H1 (cell line): ENCODE results near the gene TUBE1. TPM values are rescaled to one million over a fixed set of nuclear protein-coding genes. Genes with fewer than 3 reads are reported as not detected.

Experiments
- JUN ChIP-seq: IDR thresholded peaks from 2 replicates; pipeline ENCODE4 v1.6.1; 2011; ENCODE audit warnings: low read depth, mild to moderate bottlenecking, improper control_type of control experiment, low read length
- polyA plus RNA-seq, 7 experiments: library from polyadenylated mRNA; depleted of rRNA in 3 of 7; stranded (reverse) in 5 of 7; unstranded in 2 of 7; fragments of >200 nt in 5 of 7; fragments of 200-250 nt in 2 of 7; gene quantifications; 1 replicate in 5 of 7; 2 replicates in 1 of 7; 4 replicates in 1 of 7; pipeline versions ENCODE4 v1.2.1 to v1.2.3, GENCODE V29; 2011 to 2013; ENCODE audit warnings: missing spikeins in 2 of 7, mixed read lengths in 2 of 7
- total RNA-seq: library from RNA; stranded (reverse); fragmentation: NEBNext Ultra II Directional; extraction: Animal tissue kit (Norgen Biotek cat#: 25700); gene quantifications from 2 replicates; pipeline ENCODE4 v1.2.1, GENCODE V29; 2021

The TUBE1 gene
- total and polyA plus RNA-seq, 2 of the 8 experiments (the other 6 are each of a cell fraction or from before 2014, with no cell fraction given), result 8.0 to 15.9 TPM

DNA sequence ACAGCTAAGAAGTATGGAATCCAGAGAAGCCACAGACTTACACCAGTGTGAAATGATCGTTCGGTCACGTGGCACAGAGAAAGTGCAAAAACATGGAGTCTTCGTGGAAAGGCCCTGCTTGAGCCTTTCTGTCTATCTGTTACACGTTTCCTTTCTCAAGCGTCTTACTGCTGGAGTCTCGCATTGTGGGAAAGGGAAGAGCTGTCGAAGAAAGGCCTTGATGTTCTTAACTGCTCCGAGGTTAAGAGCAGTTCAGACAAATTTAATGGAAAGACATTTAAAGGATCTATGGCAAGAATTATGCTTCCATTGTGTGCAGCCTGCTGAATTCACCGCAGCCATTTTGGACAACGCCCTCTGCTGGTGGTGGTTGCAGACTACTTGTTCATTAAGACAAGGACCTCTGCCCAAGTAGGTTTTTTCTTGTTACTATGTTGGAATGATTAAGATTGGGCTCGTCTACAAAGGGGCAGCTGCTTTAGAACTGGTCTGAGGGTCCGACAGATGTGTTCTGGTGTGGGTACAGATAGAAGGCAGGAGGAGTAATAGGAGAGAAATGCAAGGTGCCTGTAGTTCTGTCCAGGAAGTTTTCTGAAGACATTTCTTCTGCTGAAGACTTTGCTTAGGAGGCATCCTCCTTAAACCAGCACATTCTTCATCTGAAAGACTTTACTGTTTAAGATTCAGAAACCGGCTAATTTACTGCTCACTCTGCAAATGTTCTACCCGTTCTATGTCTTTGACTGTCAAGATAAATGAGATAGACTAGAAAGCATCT, 58.0 kb downstream of the TUBE1 start (continued):
- no peak for TF ChIP-seq JUN
- TF ChIP-seq, all 59 proteins: peak for 4
